Subcutaneous adipose tissue (tissue), 4 donors: ENCODE measurements around the gene CELSR1. TPM values are rescaled to one million over a fixed set of nuclear protein-coding genes. Genes with fewer than 3 reads are reported as not detected.

Experiments
- CTCF ChIP-seq: fragments of 450-650 bp; IDR thresholded peaks from one replicate; pipeline ENCODE4 v1.5.1; 2016; ENCODE audit warnings: low read depth, mild to moderate bottlenecking, control low read depth, antibody characterized with exemption, moderate library complexity
- total RNA-seq, 4 donors: library from RNA; depleted of rRNA; stranded (reverse); fragments of >200 nt; gene quantifications; one replicate each; pipeline ENCODE4 v1.1.0, GENCODE V29; 2016

The CELSR1 gene
- total RNA-seq, 4 donors from 2014 or later: 0.16 to 5.6 (median 1.5) TPM

GRCh38 chr22:46515208-46516111 is 22.0 kb downstream of the CELSR1 start:
- TF ChIP-seq CTCF: no peak

- no peak for TF ChIP-seq CTCF
Measured at GRCh38 chr22:46514592-46515207, 22.7 kb downstream of the CELSR1 start.

- TF ChIP-seq CTCF: no peak
Measured at GRCh38 chr22:46513908-46514550, 23.4 kb downstream of the CELSR1 start.

GRCh38 chr22:46512683-46513082 is 24.7 kb downstream of the CELSR1 start:
- no peak for TF ChIP-seq CTCF

- no peak for TF ChIP-seq CTCF
Measured at GRCh38 chr22:46512039-46512370, 25.4 kb downstream of the CELSR1 start.

- no peak for TF ChIP-seq CTCF
Measured at GRCh38 chr22:46511151-46512038, 26.0 kb downstream of the CELSR1 start.
